ENCODE measurements around the gene SP3.

Gene SP3

GRCh38 chr2:173966274-173967098 lies 1.3 kb upstream of the SP3 start:
- no peak for TF ChIP-seq CTCF (IDR thresholded peaks at IDR 0.05; ENCODE audit: low read depth, low read length)
- no peaks in the 10 kb centered on the region for H3K36me3 ChIP-seq
- no peaks in the 10 kb centered on the region for H3K4me1 ChIP-seq
- no peaks in the 10 kb centered on the region for H3K27me3 ChIP-seq
- no peaks in the 10 kb centered on the region for H3K9me3 ChIP-seq
- H3K4me3 ChIP-seq (ENCODE audit: low read depth, low read length), result peak overlapping the region; percentile 70
- no peak for DNase-seq

GRCh38 chr2:173964565-173965371 lies 405 bp downstream of the SP3 start:
- no peaks in the 10 kb centered on the region for H3K4me1 ChIP-seq
- H3K4me3 ChIP-seq (ENCODE audit: low read depth, low read length), result peak overlapping the region; percentile 70
- DNase-seq, result peak; percentile 82
- no peaks in the 10 kb centered on the region for H3K27me3 ChIP-seq
- H3K36me3 ChIP-seq, result no peaks in the 10 kb centered on the region
- H3K9me3 ChIP-seq, result no peaks in the 10 kb centered on the region
- TF ChIP-seq CTCF (IDR thresholded peaks at IDR 0.05; ENCODE audit: low read depth, low read length), result no peak

GRCh38 chr2:173963817-173964564 lies 1.2 kb downstream of the SP3 start:
- Histone ChIP-seq H3K27me3 (no peaks in the 10 kb centered on the region), H3K4me3 (ENCODE audit: low read depth, low read length) (peak overlapping the region; percentile 38), H3K9me3 (no peaks in the 10 kb centered on the region), H3K4me1 (no peaks in the 10 kb centered on the region), H3K36me3 (no peaks in the 10 kb centered on the region)
- no peak for TF ChIP-seq CTCF (IDR thresholded peaks at IDR 0.05; ENCODE audit: low read depth, low read length)
- DNase-seq, result peak; percentile 87

- no peaks in the 10 kb centered on the region for H3K27me3 ChIP-seq
- H3K36me3 ChIP-seq, result no peaks in the 10 kb centered on the region
- no peaks in the 10 kb centered on the region for H3K9me3 ChIP-seq
- peak overlapping the region; percentile 73 for H3K4me3 ChIP-seq (ENCODE audit: low read depth, low read length)
- TF ChIP-seq CTCF (IDR thresholded peaks at IDR 0.05; ENCODE audit: low read depth, low read length), result peak; percentile 12; the same call in 1 of the 2 replicates
- H3K4me1 ChIP-seq, result no peaks in the 10 kb centered on the region
- no peak for DNase-seq
Measured at GRCh38 chr2:173963323-173963816, 1.8 kb downstream of the SP3 start.

GRCh38 chr2:173962583-173963110 lies 2.5 kb downstream of the SP3 start:
- no peak for DNase-seq
- Histone ChIP-seq H3K27me3 (no peaks in the 10 kb centered on the region), H3K36me3 (no peaks in the 10 kb centered on the region), H3K4me3 (ENCODE audit: low read depth, low read length) (peak overlapping the region; percentile 73), H3K9me3 (no peaks in the 10 kb centered on the region), H3K4me1 (no peaks in the 10 kb centered on the region)
- TF ChIP-seq CTCF (IDR thresholded peaks at IDR 0.05; ENCODE audit: low read depth, low read length), result no peak

Data from BE2C (cell line).